OCI-LY3 (cell line): Measurements from ENCODE around the gene DPAGT1.
A peak's percentile ranks its signal among the peaks of the same experiment; 100 is the strongest.

Experiments used
- H2AFZ ChIP-seq: fragments of 200-600, 300-600 bp; shearing (Covaris generic); 2 replicates; pipeline ENCODE4 v1.6.0; 2014; ENCODE audit warnings: antibody characterized with exemption, low read depth, low read length
- H3K27ac ChIP-seq: fragments of 200-600, 300-600 bp; sonication (generic); 2 replicates; pipeline ENCODE4 v1.5.1; 2014; ENCODE audit warnings: mild to moderate bottlenecking, low read length, moderate library complexity, mixed read lengths
- H3K27me3 ChIP-seq: fragments of 200-600, 300-600 bp; sonication (generic); 2 replicates; pipeline ENCODE4 v1.6.1; 2014; ENCODE audit warnings: low read depth, low read length, mixed read lengths
- H3K36me3 ChIP-seq: fragments of 200-600, 300-600 bp; sonication (generic); replicated peaks from 2 replicates; pipeline ENCODE3; 2014; ENCODE audit warnings: low read depth, low read length, mixed read lengths
- H3K4me1 ChIP-seq: fragments of 300-600, 200-600 bp; sonication (generic); 2 replicates; pipeline ENCODE4 v1.6.1; 2014; ENCODE audit warnings: low read length, mixed read lengths
- H3K4me2 ChIP-seq: fragments of 200-600, 300-600 bp; sonication (generic); 2 replicates; pipeline ENCODE4 v1.6.1; 2014; ENCODE audit warnings: low read length, mixed read lengths
- H3K4me3 ChIP-seq: fragments of 300-600, 200-600 bp; sonication (generic); 2 replicates; pipeline ENCODE4 v1.5.1; 2014; ENCODE audit warnings: antibody characterized with exemption, mild to moderate bottlenecking, low read length, moderate library complexity
- H3K79me2 ChIP-seq: fragments of 300-600, 200-600 bp; shearing (Covaris generic); 2 replicates; pipeline ENCODE4 v1.6.1; 2014; ENCODE audit warnings: mild to moderate bottlenecking, low read length, mixed read lengths
- H3K9ac ChIP-seq: fragments of 300-600, 200-600 bp; shearing (Covaris generic); 2 replicates; pipeline ENCODE4 v1.6.0; 2014; ENCODE audit warnings: mild to moderate bottlenecking, low read length, moderate library complexity
- H3K9me3 ChIP-seq: fragments of 200-600, 300-600 bp; shearing (Covaris generic); 2 replicates; pipeline ENCODE4 v1.6.1; 2014; ENCODE audit warnings: low read length, mixed read lengths; ENCODE audit not compliant: insufficient read depth
- H4K20me1 ChIP-seq: fragments of 200-600, 300-600 bp; sonication (generic); 2 replicates; pipeline ENCODE4 v1.6.1; 2016; ENCODE audit warnings: low read length, mixed read lengths; ENCODE audit not compliant: insufficient read depth
- CTCF ChIP-seq: fragments of 200-600, 300-600 bp; sonication (generic); IDR thresholded peaks from 2 replicates; pipeline ENCODE4 v1.5.1; 2014; ENCODE audit warnings: antibody characterized with exemption, low read length, low read depth
- EZH2phosphoT487 ChIP-seq: fragments of 200-600 bp; shearing (Covaris generic); IDR thresholded peaks from 2 replicates; pipeline ENCODE4 v1.6.1; 2018; ENCODE audit warnings: antibody characterized with exemption, mixed run types, low read depth

The DPAGT1 gene

DNA sequence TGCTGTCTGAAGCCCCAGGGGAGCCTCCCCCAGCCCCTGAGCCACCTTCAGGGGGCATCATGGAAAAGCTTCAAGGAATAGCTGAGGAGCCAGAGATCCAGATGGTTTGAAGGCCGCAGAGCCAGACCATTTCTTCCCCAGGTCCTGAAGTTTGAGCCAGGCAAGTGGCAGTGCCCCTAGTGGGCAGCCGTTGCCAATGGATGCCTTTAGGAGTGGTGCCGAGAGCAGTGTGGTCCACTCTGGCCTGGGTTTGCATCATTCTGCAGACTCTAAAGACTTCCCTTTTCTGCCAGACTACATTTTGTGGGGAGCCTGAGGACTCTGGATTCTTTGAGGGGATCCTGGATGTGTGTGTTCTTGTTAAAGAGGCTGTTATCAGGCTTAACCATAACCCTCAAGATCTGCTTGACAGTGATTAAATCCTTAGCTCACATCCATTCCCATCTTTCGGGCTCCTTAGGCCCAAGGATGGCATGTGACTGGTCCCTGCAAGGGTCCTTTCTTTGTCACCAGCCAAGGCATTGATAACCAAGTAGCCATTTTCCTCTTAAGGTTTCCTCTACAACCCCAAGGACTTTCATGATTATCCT is 32.8 kb upstream of the DPAGT1 start:
- H3K4me3 ChIP-seq, result no peak overlapping the region
- TF ChIP-seq EZH2phosphoT487 (no peak), CTCF (peak; percentile 51)
- H3K27ac ChIP-seq, result no peak overlapping the region
- no peaks in the 10 kb centered on the region for H3K9me3 ChIP-seq
- H3K79me2 ChIP-seq, result no peaks in the 10 kb centered on the region
- no peak overlapping the region for H3K4me2 ChIP-seq
- peaks cover 40% of the 10 kb centered on the region for H3K36me3 ChIP-seq
- H3K27me3 ChIP-seq, result no peaks in the 10 kb centered on the region
- H2AFZ ChIP-seq, result no peak overlapping the region
- H3K4me1 ChIP-seq, result no peaks in the 10 kb centered on the region
- H3K9ac ChIP-seq, result no peak overlapping the region
- H4K20me1 ChIP-seq, result no peaks in the 10 kb centered on the region

DNA sequence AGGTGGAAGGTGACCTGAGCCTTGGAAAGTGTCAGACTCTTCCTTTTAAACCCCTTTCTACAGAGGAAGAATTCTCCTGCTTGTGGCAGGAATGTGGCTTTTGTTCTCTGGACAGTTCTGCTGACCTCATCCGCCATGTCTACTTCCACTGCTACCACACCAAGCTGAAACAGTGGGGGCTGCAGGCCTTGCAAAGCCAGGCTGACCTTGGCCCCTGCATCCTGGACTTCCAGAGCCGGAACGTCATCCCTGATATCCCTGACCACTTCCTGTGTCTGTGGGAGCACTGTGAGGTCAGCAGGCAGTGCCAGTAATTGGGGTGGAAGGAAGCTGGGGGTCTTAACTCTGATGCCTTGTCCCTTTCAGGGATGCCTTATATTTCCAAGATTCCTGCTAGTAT is 29.0 kb upstream of the DPAGT1 start:
- no peak overlapping the region for H3K4me2 ChIP-seq
- no peak overlapping the region for H3K27ac ChIP-seq
- peaks cover 40% of the 10 kb centered on the region for H3K36me3 ChIP-seq
- H3K4me1 ChIP-seq, result no peaks in the 10 kb centered on the region
- no peaks in the 10 kb centered on the region for H3K27me3 ChIP-seq
- TF ChIP-seq CTCF, result no peak
- no peaks in the 10 kb centered on the region for H4K20me1 ChIP-seq
- H3K9me3 ChIP-seq, result no peaks in the 10 kb centered on the region
- H3K4me3 ChIP-seq, result no peak overlapping the region
- H3K79me2 ChIP-seq, result no peaks in the 10 kb centered on the region
- H3K9ac ChIP-seq, result no peak overlapping the region
- H2AFZ ChIP-seq, result no peak overlapping the region

- no peak for TF ChIP-seq EZH2phosphoT487
- no peak for TF ChIP-seq CTCF
- peaks cover 21% of the 10 kb centered on the region for H3K36me3 ChIP-seq
Measured at GRCh38 chr11:119126675-119127268, 25.1 kb upstream of the DPAGT1 start.

DNA sequence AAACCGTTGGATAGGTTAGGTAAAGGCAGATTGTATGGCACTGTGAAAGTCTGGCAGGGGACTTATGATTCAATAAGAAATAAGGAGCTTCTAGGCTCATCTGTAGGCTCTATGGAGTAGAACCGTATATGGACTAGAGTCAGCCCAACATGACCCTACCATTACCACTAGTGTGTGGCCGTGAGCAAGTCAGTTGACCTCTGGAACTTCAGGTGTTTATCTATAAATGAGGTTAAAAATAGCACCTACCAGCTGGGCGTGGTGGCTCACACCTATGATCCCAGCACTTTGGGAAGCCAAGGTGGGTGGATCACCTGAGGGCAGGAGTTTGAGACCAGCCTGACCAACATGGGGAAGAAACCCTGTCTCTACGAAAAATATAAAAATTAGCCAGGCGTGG is 24.2 kb upstream of the DPAGT1 start:
- Histone ChIP-seq H2AFZ (no peak overlapping the region), H4K20me1 (peaks cover 7% of the 10 kb centered on the region; the same call in 1 of the 2 replicates), H3K9me3 (no peaks in the 10 kb centered on the region), H3K27ac (no peak overlapping the region), H3K9ac (no peak overlapping the region), H3K4me1 (peaks cover 8% of the 10 kb centered on the region), H3K36me3 (peaks cover 15% of the 10 kb centered on the region), H3K4me2 (no peak overlapping the region), H3K27me3 (no peaks in the 10 kb centered on the region), H3K4me3 (no peak overlapping the region), H3K79me2 (peaks cover 14% of the 10 kb centered on the region)
- no peak for TF ChIP-seq EZH2phosphoT487
- TF ChIP-seq CTCF, result no peak

More at GRCh38 chr11:119126675-119127268, 25.1 kb upstream of the DPAGT1 start:
- no peaks in the 10 kb centered on the region for H3K9me3 ChIP-seq
- H3K79me2 ChIP-seq, result peaks cover 11% of the 10 kb centered on the region
- H3K4me2 ChIP-seq, result no peak overlapping the region
- H3K27me3 ChIP-seq, result no peaks in the 10 kb centered on the region
- H3K4me3 ChIP-seq, result no peak overlapping the region
- no peak overlapping the region for H3K9ac ChIP-seq
- H4K20me1 ChIP-seq, result peaks cover 7% of the 10 kb centered on the region; the same call in 1 of the 2 replicates
- H3K4me1 ChIP-seq, result peaks cover 7% of the 10 kb centered on the region
- H2AFZ ChIP-seq, result no peak overlapping the region
- no peak overlapping the region for H3K27ac ChIP-seq
